A673 (cell line): ENCODE measurements around the gene MYLK4. TPM values are rescaled to one million over a fixed set of nuclear protein-coding genes. Genes with fewer than 3 reads are reported as not detected.

ENCODE experiments used
- BruUV-seq: library from RNA; stranded (reverse); fragments of 400-500 nt; replicated peaks from 2 replicates; lab custom pipeline; 2021; lab: Mats Ljungman, UMichigan
- CTCF ChIA-PET: fragments of 300-600 bp; sonication (Branson Sonifier 250); formaldehyde crosslinking; loops from one replicate; lab custom pipeline; 2022; ENCODE audit warnings: antibody characterized with exemption; lab: Charles Lee
- POLR2A ChIA-PET: fragments of 300-600 bp; sonication (Branson Sonifier 250); formaldehyde crosslinking; loops from one replicate; lab custom pipeline; 2022; ENCODE audit warnings: antibody characterized with exemption; ENCODE audit not compliant: low non-redundant PET; lab: Charles Lee
- DNase-seq: peaks from one replicate; pipeline ENCODE4 v3.0.0-alpha.2; 2015; ENCODE audit warnings: low spot score
- H3K27ac ChIP-seq: fragments of 200-600 bp; sonication (generic); 2 replicates; pipeline ENCODE4 v1.5.1; 2016; ENCODE audit warnings: mixed run types, low read depth, mild to moderate bottlenecking, mixed read lengths, antibody characterized with exemption, low read length; ENCODE audit not compliant: poor library complexity, severe bottlenecking
- H3K27me3 ChIP-seq: fragments of 200-600 bp; sonication (generic); replicated peaks from 2 replicates; pipeline ENCODE4 v1.6.1; 2017; ENCODE audit warnings: mixed run types, low read depth, mild to moderate bottlenecking, mixed read lengths, antibody characterized with exemption, low read length; ENCODE audit not compliant: insufficient read depth, poor library complexity
- H3K36me3 ChIP-seq: fragments of 200-600 bp; sonication (generic); 2 replicates; pipeline ENCODE4 v1.6.1; 2016; ENCODE audit warnings: mixed run types, mild to moderate bottlenecking, mixed read lengths, antibody characterized with exemption, low read length; ENCODE audit not compliant: insufficient read depth, poor library complexity, severe bottlenecking
- H3K4me1 ChIP-seq: fragments of 200-600 bp; sonication (generic); 2 replicates; pipeline ENCODE4 v1.6.1; 2017; ENCODE audit warnings: mixed run types, mild to moderate bottlenecking, mixed read lengths, antibody characterized with exemption, low read length; ENCODE audit not compliant: insufficient read depth, poor library complexity, severe bottlenecking
- H3K4me3 ChIP-seq: fragments of 200-600 bp; sonication (generic); 2 replicates; pipeline ENCODE4 v1.5.1; 2016; ENCODE audit warnings: low read depth, mixed run types, mild to moderate bottlenecking, mixed read lengths, low read length; ENCODE audit not compliant: poor library complexity, severe bottlenecking
- H3K9me3 ChIP-seq: fragments of 200-600 bp; sonication (generic); 2 replicates; pipeline ENCODE4 v1.6.1; 2016; ENCODE audit warnings: mixed run types, low read depth, mild to moderate bottlenecking, mixed read lengths, antibody characterized with exemption, low read length; ENCODE audit not compliant: poor library complexity, severe bottlenecking
- CTCF ChIP-seq: fragments of 300-800, 200-600 bp; sonication (generic); conservative IDR thresholded peaks from 2 replicates; pipeline ENCODE4 v1.5.1; 2017; ENCODE audit warnings: low read depth, mild to moderate bottlenecking, antibody characterized with exemption, low read length, moderate library complexity, mixed read lengths
- EZH2 ChIP-seq: fragments of 200-600 bp; sonication (generic); IDR thresholded peaks from 2 replicates; pipeline ENCODE4 v1.6.1; 2017; ENCODE audit warnings: borderline replicate concordance, low read depth, mild to moderate bottlenecking, mixed read lengths, antibody characterized with exemption, low read length; ENCODE audit not compliant: poor library complexity, severe bottlenecking
- intact Hi-C: fragments of 100-400 bp; cut with micrococcal nuclease; formaldehyde crosslinking; loops from one replicate; pipeline ENCODE4 v1.10.0; 2022; ENCODE audit not compliant: unreplicated experiment
- total RNA-seq: library from RNA; stranded (reverse); gene quantifications from 2 replicates; pipeline ENCODE4 v1.2.3, GENCODE V29; 2021

Gene MYLK4
- total RNA-seq, 1 experiment from 2014 or later, result 0.39 TPM

DNA sequence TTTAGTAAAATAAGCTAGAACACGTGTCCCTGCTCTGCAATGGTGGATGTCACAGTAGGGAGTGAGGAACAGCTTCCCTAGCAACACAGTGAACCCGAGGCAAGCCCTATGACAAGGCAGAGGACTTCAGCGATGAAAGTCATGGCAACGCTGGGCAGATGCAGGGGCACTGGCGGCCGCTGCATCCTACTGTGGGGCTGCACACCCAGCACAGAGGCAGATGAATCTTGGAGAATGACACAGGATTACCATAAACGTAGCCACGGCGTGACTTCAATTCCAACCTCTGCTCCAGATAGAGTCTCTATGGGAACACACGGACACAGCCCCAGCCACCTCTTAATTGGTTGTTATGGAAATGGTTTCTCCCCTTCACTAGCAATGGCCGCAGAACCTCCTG, 64.2 kb downstream of the MYLK4 start:
- TF ChIP-seq EZH2, result no peak
- TF ChIP-seq CTCF, result no peak
- no peaks in the 10 kb centered on the region for H3K27me3 ChIP-seq
- no TSS peak for BruUV-seq
- ChIA-PET POLR2A (no interaction called here), CTCF (no interaction called here)
- no peak for DNase-seq
- H3K4me1 ChIP-seq, result no peaks in the 10 kb centered on the region
- no peaks in the 10 kb centered on the region for H3K9me3 ChIP-seq
- intact Hi-C loops, result no loop called here
- no peaks in the 10 kb centered on the region for H3K36me3 ChIP-seq
- no peak overlapping the region for H3K4me3 ChIP-seq
- H3K27ac ChIP-seq, result no peak overlapping the region

- no peak overlapping the region for H3K4me3 ChIP-seq
- no peaks in the 10 kb centered on the region for H3K27me3 ChIP-seq
- BruUV-seq, result no TSS peak
- intact Hi-C loops, result no loop called here
- no peaks in the 10 kb centered on the region for H3K4me1 ChIP-seq
- ChIA-PET CTCF (no interaction called here), POLR2A (no interaction called here)
- H3K36me3 ChIP-seq, result no peaks in the 10 kb centered on the region
- H3K9me3 ChIP-seq, result no peaks in the 10 kb centered on the region
- H3K27ac ChIP-seq, result no peak overlapping the region
- TF ChIP-seq CTCF, result no peak
- TF ChIP-seq EZH2, result no peak
- no peak for DNase-seq
Observed at GRCh38 chr6:2684766-2685754, 65.7 kb downstream of the MYLK4 start.

- ChIA-PET CTCF (no interaction called here), POLR2A (no interaction called here)
- BruUV-seq, result no TSS peak
- H3K36me3 ChIP-seq, result no peaks in the 10 kb centered on the region
- H3K9me3 ChIP-seq, result no peaks in the 10 kb centered on the region
- no peaks in the 10 kb centered on the region for H3K27me3 ChIP-seq
- H3K4me1 ChIP-seq, result no peaks in the 10 kb centered on the region
- DNase-seq, result no peak
- H3K4me3 ChIP-seq, result no peak overlapping the region
- no peak overlapping the region for H3K27ac ChIP-seq
- intact Hi-C loops, result no loop called here
- TF ChIP-seq EZH2 (no peak), CTCF (no peak)
Observed at GRCh38 chr6:2684103-2684749, 66.5 kb downstream of the MYLK4 start.
